GM12878 (cell line): ENCODE results near the gene NCR3LG1. TPM values are rescaled to one million over a fixed set of nuclear protein-coding genes. Genes with fewer than 3 reads are reported as not detected.
A peak's percentile ranks its signal among the peaks of the same experiment; 100 is the strongest.

ENCODE experiments used
- ATAC-seq: fragments of 200-7000 bp; cut with Tn5 transposase; 3 replicates; pipeline ENCODE4 v1.9.1; 2020; ENCODE audit warnings: mild to moderate bottlenecking, moderate library complexity
- BruUV-seq: library from RNA; stranded (reverse); fragments of 400-500 nt; replicated peaks from 2 replicates; lab custom pipeline; 2021; lab: Mats Ljungman, UMichigan
- CTCF ChIA-PET: fragments of 300-600 bp; sonication (Branson Sonifier 250); formaldehyde crosslinking; extraction: SDS; loops from one replicate; lab custom pipeline; 2021; ENCODE audit warnings: inconsistent platforms; lab: Yijun Ruan, JAX
- POLR2A ChIA-PET: fragments of 350-600 bp; formaldehyde crosslinking; extraction: SDS; loops from one replicate; lab custom pipeline; 2021; ENCODE audit warnings: inconsistent platforms; lab: Charles Lee
- RAD21 ChIA-PET: fragments of 300-600 bp; sonication (Branson Sonifier 250); formaldehyde crosslinking; loops from one replicate; lab custom pipeline; 2023; ENCODE audit warnings: antibody characterized with exemption; ENCODE audit not compliant: unreplicated experiment; lab: Charles Lee
- SMC1A ChIA-PET: fragments of 300-600 bp; sonication (Branson Sonifier 250); formaldehyde crosslinking; loops from one replicate; lab custom pipeline; 2023; ENCODE audit not compliant: unreplicated experiment, uncharacterized antibody; lab: Charles Lee
- DNase-seq: peaks from one replicate; pipeline ENCODE4 v3.0.0-alpha.2; 2011; ENCODE audit warnings: low read depth, low spot score
- FAIRE-seq: peaks from 3 replicates; lab custom pipeline; 2011; peaks lifted over from hg19 to GRCh38; lab: Jason Lieb, UNC
- H2AFZ ChIP-seq: 2 replicates; pipeline ENCODE4 v1.6.0; 2011; ENCODE audit warnings: low read depth, low read length, control low read depth; ENCODE audit not compliant: control insufficient read depth
- H3K27ac ChIP-seq: 2 replicates; pipeline ENCODE4 v1.5.1; 2011; ENCODE audit warnings: control low read depth; ENCODE audit not compliant: control insufficient read depth, insufficient read depth
- H3K27me3 ChIP-seq, 2 experiments: replicated peaks in 1 of 2; 2 replicates each; pipeline versions ENCODE4 v1.6.0 to v1.6.1; 2011; ENCODE audit warnings: low read length in 1 of 2; ENCODE audit not compliant: control insufficient read depth in 2 of 2, insufficient read depth in 2 of 2
- H3K36me3 ChIP-seq, 2 experiments: 2 replicates each; pipeline ENCODE4 v1.5.1; 2011; ENCODE audit warnings: low read length in 1 of 2; ENCODE audit not compliant: control insufficient read depth in 2 of 2, insufficient read depth in 2 of 2
- H3K4me1 ChIP-seq: 2 replicates; pipeline ENCODE4 v1.6.1; 2011; ENCODE audit warnings: mild to moderate bottlenecking, low read length, moderate library complexity, mixed read lengths; ENCODE audit not compliant: control insufficient read depth, insufficient read depth
- H3K4me2 ChIP-seq: 2 replicates; pipeline ENCODE4 v1.6.0; 2011; ENCODE audit warnings: control low read depth; ENCODE audit not compliant: control insufficient read depth, insufficient read depth
- H3K4me3 ChIP-seq: fragments of 200-600 bp; sonication (generic); 2 replicates; pipeline ENCODE4 v1.5.1; 2016
- H3K79me2 ChIP-seq: 2 replicates; pipeline ENCODE4 v1.6.0; 2011; ENCODE audit warnings: low read length; ENCODE audit not compliant: control insufficient read depth, insufficient read depth
- H3K9ac ChIP-seq: 2 replicates; pipeline ENCODE4 v1.8.0; 2011; ENCODE audit warnings: low read length, control low read depth, mixed read lengths; ENCODE audit not compliant: control insufficient read depth, insufficient read depth
- H3K9me3 ChIP-seq: replicated peaks from 3 replicates; pipeline ENCODE4 v1.5.1; 2011; ENCODE audit warnings: mild to moderate bottlenecking, low read length; ENCODE audit not compliant: control insufficient read depth, insufficient read depth
- H4K20me1 ChIP-seq: 2 replicates; pipeline ENCODE4 v1.6.0; 2011; ENCODE audit not compliant: control insufficient read depth, insufficient read depth
- BACH1 ChIP-seq: fragments of 450-650 bp; IDR thresholded peaks from 2 replicates; pipeline ENCODE4 v1.6.1; 2017; ENCODE audit warnings: mild to moderate bottlenecking, borderline replicate concordance
- CHD1 ChIP-seq: IDR thresholded peaks from 2 replicates; pipeline ENCODE4 v1.6.1; 2012; ENCODE audit warnings: low read depth, low read length, improper control_type of control experiment
- CHD4 ChIP-seq: fragments of 200-600 bp; sonication (generic); IDR thresholded peaks from 2 replicates; pipeline ENCODE4 v1.6.1; 2016; ENCODE audit warnings: mild to moderate bottlenecking
- CTCF ChIP-seq, 3 experiments: IDR thresholded peaks in 2 of 3; conservative IDR thresholded peaks in 1 of 3; 2 replicates each; pipeline ENCODE4 v1.5.1; 2011; ENCODE audit warnings: low read depth in 3 of 3, low read length in 3 of 3, mild to moderate bottlenecking in 3 of 3, control low read depth in 2 of 3, moderate library complexity in 2 of 3, inconsistent platforms in 1 of 3, mixed read lengths in 1 of 3; ENCODE audit not compliant: control insufficient read depth in 2 of 3, insufficient read depth in 1 of 3; ENCODE audit errors: extremely low read depth in 1 of 3
- HDGF ChIP-seq: fragments of 450-650 bp; IDR thresholded peaks from 2 replicates; pipeline ENCODE4 v1.6.1; 2016; ENCODE audit warnings: antibody characterized with exemption
- KDM1A ChIP-seq: fragments of 200-600 bp; sonication (generic); IDR thresholded peaks from 2 replicates; pipeline ENCODE4 v1.6.1; 2016; ENCODE audit warnings: borderline replicate concordance
- LARP7 ChIP-seq: fragments of 450-650 bp; IDR thresholded peaks from 2 replicates; pipeline ENCODE4 v1.6.1; 2017; ENCODE audit warnings: mild to moderate bottlenecking
- MEF2B ChIP-seq: fragments of 450-650 bp; IDR thresholded peaks from 2 replicates; pipeline ENCODE4 v1.6.1; 2018; ENCODE audit warnings: mild to moderate bottlenecking, moderate library complexity; ENCODE audit not compliant: partially characterized antibody, poor library complexity, severe bottlenecking
- NFYA ChIP-seq: IDR thresholded peaks from 2 replicates; pipeline ENCODE4 v1.6.1; 2011; ENCODE audit warnings: low read depth, mild to moderate bottlenecking, low read length, improper control_type of control experiment, borderline replicate concordance
- PML ChIP-seq: IDR thresholded peaks from 2 replicates; pipeline ENCODE4 v1.6.1; 2012; ENCODE audit warnings: low read length, inconsistent platforms
- RB1 ChIP-seq: fragments of 450-650 bp; formaldehyde crosslinking; IDR thresholded peaks from 2 replicates; pipeline ENCODE4 v1.6.1; 2017; ENCODE audit warnings: mild to moderate bottlenecking, borderline replicate concordance
- RBBP5 ChIP-seq: fragments of 200-600 bp; sonication (generic); conservative IDR thresholded peaks from 2 replicates; pipeline ENCODE4 v1.6.1; 2016
- RELB ChIP-seq: fragments of 450-650 bp; IDR thresholded peaks from 2 replicates; pipeline ENCODE4 v1.6.1; 2017; ENCODE audit warnings: low read depth, mild to moderate bottlenecking, moderate library complexity
- SMARCA5 ChIP-seq: fragments of 450-650 bp; IDR thresholded peaks from 2 replicates; pipeline ENCODE4 v1.6.1; 2017; ENCODE audit warnings: mild to moderate bottlenecking
- SUPT20H ChIP-seq: IDR thresholded peaks from 2 replicates; pipeline ENCODE4 v1.6.1; 2011; ENCODE audit warnings: low read depth, mild to moderate bottlenecking, low read length, moderate library complexity, borderline replicate concordance; ENCODE audit not compliant: control insufficient read depth
- TAF1 ChIP-seq: IDR thresholded peaks from 2 replicates; pipeline ENCODE4 v1.6.1; 2011; ENCODE audit warnings: mild to moderate bottlenecking, low read depth, low read length, borderline replicate concordance
- ZBTB4 ChIP-seq: fragments of 450-650 bp; formaldehyde crosslinking; IDR thresholded peaks from 2 replicates; pipeline ENCODE4 v1.4.0; 2022; ENCODE audit warnings: mild to moderate bottlenecking, moderate library complexity
- ZSCAN29 ChIP-seq: fragments of 450-650 bp; IDR thresholded peaks from 2 replicates; pipeline ENCODE4 v1.6.1; 2017; ENCODE audit warnings: mild to moderate bottlenecking, moderate library complexity
- WGBS: methylation state at CpG from one replicate; pipeline ENCODE4 v1.1.6; 2016; ENCODE audit warnings: low lambda C conversion rate; ENCODE audit not compliant: insufficient replicate concordance, insufficient coverage; ENCODE audit errors: missing lambda C conversion rate; 5-methylcytosine and 5-hydroxymethylcytosine counted together
- in situ Hi-C: fragments of 300-500 bp; cut with MboI; formaldehyde crosslinking; loops from 9 replicates; pipeline ENCODE4 v1.14.3; 2018; ENCODE audit warnings: mixed read lengths
- intact Hi-C: fragments of 100-400 bp; cut with micrococcal nuclease; formaldehyde crosslinking; loops from one replicate; pipeline ENCODE4 v1.14.2; 2022; ENCODE audit not compliant: unreplicated experiment
- polyA plus RNA-seq, 11 experiments: library from polyadenylated mRNA; depleted of rRNA in 4 of 11; unstranded in 6 of 11; stranded (reverse) in 5 of 11; fragments of >200 nt; fragmentation: Nextera tagmentation in 4 of 11; fragmentation: Illumina TruSeq in 1 of 11; extraction: Ambion mirVana in 4 of 11; extraction: Trizol in 1 of 11; gene quantifications; 1 replicate in 1 of 11; 2 replicates in 10 of 11; pipeline versions ENCODE4 v1.2.1 to v1.2.3, GENCODE V29; 2011 to 2016; ENCODE audit warnings: inconsistent platforms in 2 of 11, missing spikeins in 2 of 11, low read depth in 1 of 11
- total RNA-seq, 4 experiments: library from RNA; depleted of rRNA in 3 of 4; stranded (reverse); fragments of >200 nt in 3 of 4; fragmentation: Illumina TruSeq in 1 of 4; extraction: Trizol in 1 of 4; gene quantifications; 2 replicates each; pipeline versions ENCODE4 v1.2.1 to v1.2.3, GENCODE V29; 2013 to 2021

The NCR3LG1 gene
- total and polyA plus RNA-seq, 10 of the 15 experiments (the other 5 are each of a cell fraction or from before 2014, with no cell fraction given): under 0.01 to 0.18 (median 0.11) TPM; not detected in 2

GRCh38 chr11:17386331-17387084 is 34.9 kb downstream of the NCR3LG1 start:
- in situ Hi-C loops: loop anchor here (10.0 kb wide), 1 partner anchor 118 kb away; no protein-coding TSS in a partner anchor
- Histone ChIP-seq H2AFZ (no peak overlapping the region), H3K9ac (no peak overlapping the region), H3K27ac (no peak overlapping the region), H3K4me3 (no peak overlapping the region), H3K36me3 (no peaks in the 10 kb centered on the region), H3K79me2 (no peaks in the 10 kb centered on the region), H3K9me3 (no peaks in the 10 kb centered on the region), H3K4me2 (no peak overlapping the region), H3K4me1 (no peaks in the 10 kb centered on the region), H4K20me1 (no peaks in the 10 kb centered on the region), H3K27me3 (peaks cover 2% of the 10 kb centered on the region in 2 experiments; a peak in 3 of 4 replicates)
- intact Hi-C loops: no loop called here
- FAIRE-seq (peak; percentile 78), ATAC-seq (peak; percentile 78), DNase-seq (no peak)
- SMC1A ChIA-PET: interaction anchor here (0.6 to 0.8 kb wide), 2 partner anchors 121 to 156 kb away, joined by 3 read pairs; no protein-coding TSS in a partner anchor
- RAD21 ChIA-PET: interaction anchor here (0.9 to 1.1 kb wide), 2 partner anchors 35 to 142 kb away, joined by 3 read pairs; no protein-coding TSS in a partner anchor
- CTCF ChIA-PET: interaction anchor here (1.0 to 1.3 kb wide), 4 partner anchors 14 to 156 kb away, joined by 3 to 5 read pairs (median 4); no protein-coding TSS in a partner anchor
- 40% methylated on average over 22 of the region's 23 CpGs for WGBS
- BruUV-seq: no TSS peak
- POLR2A ChIA-PET: no interaction called here
- TF ChIP-seq SUPT20H (no peak), RELB (no peak), CHD4 (no peak), PML (no peak), ZSCAN29 (no peak), BACH1 (no peak), RB1 (no peak), KDM1A (no peak), RBBP5 (no peak), CHD1 (no peak), MEF2B (no peak), CTCF (IDR thresholded peaks at IDR 0.05 in 2 of 3, conservative IDR thresholded peaks at IDR 0.05 in 1 of 3; ENCODE audit: control insufficient read depth in 2 of 3, extremely low read depth in 1 of 3, insufficient read depth in 1 of 3, low read depth in 3 of 3, low read length in 3 of 3) (peak; percentile 46 to 78 (median 76)), NFYA (no peak), ZBTB4 (no peak), HDGF (no peak), LARP7 (no peak), SMARCA5 (no peak), TAF1 (no peak)
